ENCODE measurements around the gene S100A2.

GRCh38 chr1:153542956-153543711 lies 22.5 kb downstream of the S100A2 start:
- TF ChIP-seq CTCF (IDR thresholded peaks at IDR 0.05) (no peak), POLR2A (IDR thresholded peaks at IDR 0.05) (no peak)

Data from testis (tissue), 2 donors.